HEK293T (cell line): Measurements from ENCODE around the gene COBLL1.

Experiments used
- CTCF ChIA-PET: fragments of 350-600 bp; formaldehyde crosslinking; extraction: SDS; loops from one replicate; lab custom pipeline; 2021; ENCODE audit warnings: antibody characterized with exemption, inconsistent platforms; lab: Yijun Ruan, JAX
- POLR2A ChIA-PET: fragments of 350-600 bp; formaldehyde crosslinking; extraction: SDS; loops from one replicate; lab custom pipeline; 2020; ENCODE audit warnings: antibody characterized with exemption, inconsistent platforms; lab: Yijun Ruan, JAX
- DNase-seq: peaks from one replicate; pipeline ENCODE4 v3.0.0; 2012; ENCODE audit warnings: mixed read lengths; ENCODE audit errors: extremely low spot score
- ARNT ChIP-seq: fragments of 450-650 bp; IDR thresholded peaks from 2 replicates; pipeline ENCODE4 v1.6.1; 2017; ENCODE audit warnings: mild to moderate bottlenecking
- BHLHE40 ChIP-seq: fragments of 450-650 bp; IDR thresholded peaks from 2 replicates; pipeline ENCODE4 v1.6.1; 2016; ENCODE audit warnings: mild to moderate bottlenecking, moderate library complexity, borderline replicate concordance
- CTBP1 ChIP-seq: fragments of 450-650 bp; IDR thresholded peaks from 2 replicates; pipeline ENCODE4 v1.6.1; 2016; ENCODE audit warnings: borderline replicate concordance
- ELF4 ChIP-seq: fragments of 450-650 bp; IDR thresholded peaks from 2 replicates; pipeline ENCODE4 v1.6.1; 2017; ENCODE audit warnings: antibody characterized with exemption
- FOXA1 ChIP-seq: fragments of 450-650 bp; IDR thresholded peaks from 2 replicates; pipeline ENCODE4 v1.6.1; 2016; ENCODE audit warnings: mild to moderate bottlenecking
- FOXK2 ChIP-seq: fragments of 450-650 bp; IDR thresholded peaks from 2 replicates; pipeline ENCODE4 v1.6.1; 2016; ENCODE audit warnings: mild to moderate bottlenecking
- FOXM1 ChIP-seq: fragments of 450-650 bp; IDR thresholded peaks from 2 replicates; pipeline ENCODE4 v1.6.1; 2017; ENCODE audit warnings: mild to moderate bottlenecking, borderline replicate concordance
- HDGF ChIP-seq: fragments of 450-650 bp; IDR thresholded peaks from 2 replicates; pipeline ENCODE4 v1.6.1; 2017; ENCODE audit warnings: antibody characterized with exemption, borderline replicate concordance
- L3MBTL2 ChIP-seq: fragments of 450-650 bp; conservative IDR thresholded peaks from 2 replicates; pipeline ENCODE4 v1.6.1; 2016; ENCODE audit warnings: mild to moderate bottlenecking
- LEF1 ChIP-seq: fragments of 450-650 bp; IDR thresholded peaks from 2 replicates; pipeline ENCODE4 v1.6.1; 2017; ENCODE audit warnings: mild to moderate bottlenecking, borderline replicate concordance
- NFRKB ChIP-seq: fragments of 450-650 bp; IDR thresholded peaks from 2 replicates; pipeline ENCODE4 v1.6.1; 2016; ENCODE audit warnings: mild to moderate bottlenecking, moderate library complexity
- SP1 ChIP-seq: fragments of 450-650 bp; IDR thresholded peaks from 2 replicates; pipeline ENCODE4 v1.6.1; 2017
- SUZ12 ChIP-seq: fragments of 450-650 bp; IDR thresholded peaks from 2 replicates; pipeline ENCODE4 v1.6.1; 2016; ENCODE audit warnings: mild to moderate bottlenecking
- TARDBP ChIP-seq: fragments of 450-650 bp; IDR thresholded peaks from 2 replicates; pipeline ENCODE4 v1.6.1; 2016
- ZNF384 ChIP-seq: fragments of 450-650 bp; IDR thresholded peaks from 2 replicates; pipeline ENCODE4 v1.6.1; 2016
- TF ChIP-seq, protein P1 (sequence below): fragments of 450-650 bp; IDR thresholded peaks from 2 replicates; pipeline ENCODE4 v1.6.1; 2016

Gene COBLL1

GRCh38 chr2:164745012-164745797 lies 96.4 kb downstream of the COBLL1 start:
- POLR2A ChIA-PET: no interaction called here
- DNase-seq: no peak
- CTCF ChIA-PET: no interaction called here

GRCh38 chr2:164742738-164743317 lies 98.8 kb downstream of the COBLL1 start:
- no peak for DNase-seq
- ChIA-PET POLR2A (no interaction called here), CTCF (no interaction called here)
- no peak for TF ChIP-seq FOXM1
- TF ChIP-seq ARNT: no peak
- no peak for TF ChIP-seq FOXK2
- no peak for TF ChIP-seq L3MBTL2
- TF ChIP-seq HDGF: no peak
- no peak for TF ChIP-seq SP1
- TF ChIP-seq BHLHE40: no peak
- TF ChIP-seq TARDBP: no peak
- TF ChIP-seq ELF4: no peak
- no peak for TF ChIP-seq LEF1
- no peak for TF ChIP-seq FOXA1
- no peak for TF ChIP-seq NFRKB

More at GRCh38 chr2:164745012-164745797, 96.4 kb downstream of the COBLL1 start:
- TF ChIP-seq SUZ12 (no peak), CTBP1 (no peak), ELF4 (no peak), NFRKB (no peak), SP1 (no peak), L3MBTL2 (no peak), LEF1 (no peak), ARNT (no peak)
- TF ChIP-seq, protein P1, sequence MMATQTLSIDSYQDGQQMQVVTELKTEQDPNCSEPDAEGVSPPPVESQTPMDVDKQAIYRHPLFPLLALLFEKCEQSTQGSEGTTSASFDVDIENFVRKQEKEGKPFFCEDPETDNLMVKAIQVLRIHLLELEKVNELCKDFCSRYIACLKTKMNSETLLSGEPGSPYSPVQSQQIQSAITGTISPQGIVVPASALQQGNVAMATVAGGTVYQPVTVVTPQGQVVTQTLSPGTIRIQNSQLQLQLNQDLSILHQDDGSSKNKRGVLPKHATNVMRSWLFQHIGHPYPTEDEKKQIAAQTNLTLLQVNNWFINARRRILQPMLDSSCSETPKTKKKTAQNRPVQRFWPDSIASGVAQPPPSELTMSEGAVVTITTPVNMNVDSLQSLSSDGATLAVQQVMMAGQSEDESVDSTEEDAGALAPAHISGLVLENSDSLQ: no peak

GRCh38 chr2:164739966-164740365 lies 101.7 kb downstream of the COBLL1 start:
- TF ChIP-seq FOXM1 (no peak), SP1 (no peak), ARNT (no peak), CTBP1 (no peak), L3MBTL2 (no peak), TARDBP (no peak), SUZ12 (no peak)
- no peak for DNase-seq
- CTCF ChIA-PET: no interaction called here
- POLR2A ChIA-PET: no interaction called here

GRCh38 chr2:164737612-164738081 lies 104.0 kb downstream of the COBLL1 start:
- CTCF ChIA-PET: interaction anchor here (0.7 to 1.1 kb wide), 2 partner anchors 104 to 177 kb away, joined by 3 to 4 read pairs; partner anchors contain the start of gene COBLL1
- TF ChIP-seq SUZ12 (no peak), BHLHE40 (no peak), FOXK2 (no peak), TARDBP (no peak), FOXM1 (no peak), CTBP1 (no peak), ELF4 (no peak), HDGF (no peak), LEF1 (no peak), L3MBTL2 (no peak), ARNT (no peak), NFRKB (no peak), FOXA1 (no peak), SP1 (no peak), ZNF384 (no peak)
- TF ChIP-seq, protein P1: no peak
- peak; percentile 73 for DNase-seq
- POLR2A ChIA-PET: no interaction called here

GRCh38 chr2:164735309-164735919 lies 106.2 kb downstream of the COBLL1 start:
- DNase-seq: no peak
- TF ChIP-seq L3MBTL2: no peak
- TF ChIP-seq FOXA1: no peak
- TF ChIP-seq SP1: no peak
- TF ChIP-seq BHLHE40: no peak
- no peak for TF ChIP-seq LEF1
- TF ChIP-seq SUZ12: no peak
- no peak for TF ChIP-seq ELF4
- no peak for TF ChIP-seq FOXK2
- TF ChIP-seq ARNT: no peak
- CTCF ChIA-PET: interaction anchor here (0.6 to 1.2 kb wide), 2 partner anchors 107 to 1002 kb away, joined by 3 to 4 read pairs; partner anchors contain the start of gene COBLL1
- POLR2A ChIA-PET: no interaction called here

DNA sequence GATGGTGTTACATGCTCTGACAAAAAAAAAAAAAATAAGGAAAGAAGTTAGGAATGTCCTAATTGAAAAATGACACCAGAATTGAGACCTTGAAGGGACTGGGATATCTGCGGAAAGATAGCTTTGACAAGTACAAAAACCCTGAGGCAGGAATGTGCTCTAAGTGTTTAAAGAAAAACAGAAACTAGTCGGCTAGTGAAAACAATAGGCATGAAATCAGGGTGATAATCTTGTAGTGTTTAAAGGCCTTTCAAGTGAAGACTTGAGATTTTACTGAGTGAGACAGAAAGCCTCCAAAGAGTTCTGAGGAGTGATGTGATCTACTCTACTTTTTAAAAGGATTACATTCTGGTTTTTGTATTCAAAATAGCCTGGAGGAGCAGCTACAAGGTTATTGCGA lies 107.4 kb downstream of the COBLL1 start:
- ChIA-PET CTCF (interaction anchor here (0.9 kb wide), 1 partner anchor 16 kb away, joined by 5 read pairs; no protein-coding TSS in a partner anchor), POLR2A (no interaction called here)
- no peak for DNase-seq
- no peak for TF ChIP-seq ZNF384
- TF ChIP-seq L3MBTL2: no peak
- no peak for TF ChIP-seq SUZ12
